ENCODE results near the gene USP48.
"Not testable (repeated sequence)": the region's sequence is repeated elsewhere in the genome, so short reads cannot be mapped to it uniquely, and the experiment has no call there.

USP48 gene

GRCh38 chr1:21775985-21776562 lies 6.9 kb downstream of the USP48 start:
- no peak for DNase-seq (ENCODE audit: low read depth, low spot score)
- H3K27ac ChIP-seq, result peak overlapping the region; percentile 10

DNA sequence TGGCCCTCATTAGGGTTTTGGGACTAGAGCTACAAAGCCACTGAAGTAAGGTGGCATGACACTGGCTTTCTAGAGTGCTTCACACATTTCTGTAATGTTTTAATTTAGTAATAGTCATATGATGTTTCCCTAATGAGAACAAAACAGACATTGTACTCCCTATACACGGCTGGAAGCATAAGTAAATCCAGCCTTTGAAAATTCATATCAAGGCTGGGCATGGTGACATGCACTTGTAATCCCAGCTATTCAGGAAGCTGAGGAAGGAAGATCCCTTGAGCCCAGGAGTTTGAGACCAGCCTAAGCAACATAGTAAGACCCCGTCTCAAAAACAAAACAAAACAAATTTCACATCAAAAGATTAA lies 7.4 kb downstream of the USP48 start:
- no peak for DNase-seq (ENCODE audit: low read depth, low spot score)
- peak overlapping the region; percentile 10 for H3K27ac ChIP-seq

GRCh38 chr1:21774835-21775549 lies 8.0 kb downstream of the USP48 start:
- peak overlapping the region; percentile 10 for H3K27ac ChIP-seq
- no peak for DNase-seq (ENCODE audit: low read depth, low spot score)

DNA sequence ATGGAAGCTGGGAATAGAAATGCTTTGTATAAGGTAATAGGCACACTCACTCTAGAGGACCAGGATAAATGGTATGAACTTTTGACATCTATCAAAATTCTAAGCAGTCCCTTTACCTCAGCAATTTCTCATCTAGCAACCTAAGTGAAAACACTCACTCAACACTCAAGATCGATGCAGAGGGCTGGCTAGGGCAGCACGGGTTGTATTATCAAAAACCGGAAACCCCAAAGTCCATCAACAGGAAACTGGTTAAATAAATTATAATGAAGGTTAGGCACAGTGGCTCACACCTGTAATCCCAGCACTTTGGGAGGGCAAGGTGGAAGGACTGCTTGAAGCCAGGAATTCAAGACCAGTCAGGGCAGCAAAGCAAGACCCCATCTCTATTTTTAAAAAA lies 9.4 kb downstream of the USP48 start:
- no peak for DNase-seq (ENCODE audit: low read depth, low spot score)
- H3K27ac ChIP-seq, result no peak overlapping the region

- not testable (repeated sequence) for H3K27ac ChIP-seq; DNase-seq (ENCODE audit: low read depth, low spot score)
Measured at GRCh38 chr1:21771672-21772071, 11.3 kb downstream of the USP48 start.

DNA sequence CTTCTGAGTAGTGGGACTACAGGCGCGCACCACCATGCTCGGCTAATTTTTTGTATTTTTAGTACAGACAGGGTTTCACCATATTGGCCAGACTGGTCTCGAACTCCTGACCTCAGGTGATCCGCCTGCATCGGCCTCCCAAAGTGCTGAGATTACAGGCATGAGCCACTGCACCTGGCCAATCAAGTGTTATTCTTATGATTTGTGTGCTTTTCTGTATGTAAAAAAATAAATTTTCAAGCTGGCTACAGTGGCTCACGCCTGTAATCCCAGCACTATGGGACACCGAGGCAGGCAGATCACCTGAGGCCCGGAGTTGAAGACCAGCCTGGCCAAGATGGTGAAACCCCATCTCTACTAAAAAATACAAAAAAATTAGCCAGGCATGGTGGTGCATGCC lies 12.3 kb downstream of the USP48 start:
- not testable (repeated sequence) for DNase-seq (ENCODE audit: low read depth, low spot score); H3K27ac ChIP-seq

- DNase-seq (ENCODE audit: low read depth, low spot score), result no peak
- no peak overlapping the region for H3K27ac ChIP-seq
Measured at GRCh38 chr1:21770201-21770600, 12.7 kb downstream of the USP48 start.

- not testable (repeated sequence) for H3K27ac ChIP-seq; DNase-seq (ENCODE audit: low read depth, low spot score)
Measured at GRCh38 chr1:21767106-21767505, 15.8 kb downstream of the USP48 start.

DNA sequence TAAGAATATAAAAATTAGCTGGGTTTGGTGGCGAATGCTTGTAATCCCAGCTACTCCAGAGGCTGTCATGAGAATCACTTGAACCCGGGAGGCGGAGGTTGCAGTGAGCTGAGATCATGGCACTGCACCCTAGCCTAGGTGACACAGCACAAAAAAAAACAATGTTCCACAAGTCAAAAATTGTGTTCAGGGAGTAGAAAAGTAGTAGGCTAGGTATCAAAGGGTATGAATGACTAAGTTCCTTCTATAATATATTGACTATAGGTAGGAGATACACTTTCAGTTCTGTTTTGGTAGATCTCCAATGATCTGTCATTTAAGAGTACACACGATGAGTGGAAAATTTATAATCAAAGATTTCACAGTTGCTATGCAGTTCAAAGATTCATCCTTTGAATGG lies 16.7 kb downstream of the USP48 start:
- no peak overlapping the region for H3K27ac ChIP-seq
- DNase-seq (ENCODE audit: low read depth, low spot score), result no peak

GRCh38 chr1:21764615-21765423 lies 18.1 kb downstream of the USP48 start:
- peak overlapping the region; percentile 54 for H3K27ac ChIP-seq
- peak; percentile 52 for DNase-seq (ENCODE audit: low read depth, low spot score)

DNA sequence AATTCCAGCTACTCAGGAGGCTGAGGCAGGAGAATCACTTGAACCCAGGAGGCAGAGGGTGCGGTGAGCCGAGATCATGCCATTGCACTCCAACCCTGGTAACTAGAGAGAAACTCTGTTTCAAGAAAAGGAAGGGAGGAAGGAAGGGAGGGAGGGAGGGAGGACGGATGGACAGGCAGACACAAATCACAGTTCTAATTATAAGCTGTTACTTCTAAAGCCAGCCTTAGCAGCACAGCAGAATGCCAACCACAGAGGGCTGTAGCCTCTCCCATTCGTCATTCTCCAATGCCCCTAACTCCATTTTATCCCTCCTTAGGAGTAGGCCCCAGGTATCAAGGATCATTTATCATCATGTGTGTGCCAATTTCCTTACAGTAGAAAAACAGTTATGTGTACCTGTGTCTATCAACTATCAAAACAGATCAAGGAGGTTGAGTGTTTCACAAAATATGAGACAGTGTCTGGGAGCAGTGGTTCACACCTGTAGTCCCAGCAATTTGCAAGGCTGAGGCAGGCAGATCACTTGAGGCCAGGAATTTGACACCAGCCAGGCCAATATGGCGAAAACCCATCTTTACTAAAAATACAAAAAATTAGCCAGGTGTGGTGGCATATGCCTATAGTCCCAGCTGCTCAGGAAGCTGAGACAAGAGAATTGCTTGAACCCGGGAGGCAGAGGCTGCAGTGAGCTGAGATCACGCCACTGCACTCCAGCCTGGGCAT lies 19.1 kb downstream of the USP48 start:
- no peak for DNase-seq (ENCODE audit: low read depth, low spot score)
- peak overlapping the region; percentile 54 for H3K27ac ChIP-seq

GRCh38 chr1:21763236-21763635 lies 19.7 kb downstream of the USP48 start:
- H3K27ac ChIP-seq, result no peak overlapping the region
- no peak for DNase-seq (ENCODE audit: low read depth, low spot score)

- DNase-seq (ENCODE audit: low read depth, low spot score), result no peak
- no peak overlapping the region for H3K27ac ChIP-seq
Measured at GRCh38 chr1:21762022-21762404, 20.9 kb downstream of the USP48 start.

DNA sequence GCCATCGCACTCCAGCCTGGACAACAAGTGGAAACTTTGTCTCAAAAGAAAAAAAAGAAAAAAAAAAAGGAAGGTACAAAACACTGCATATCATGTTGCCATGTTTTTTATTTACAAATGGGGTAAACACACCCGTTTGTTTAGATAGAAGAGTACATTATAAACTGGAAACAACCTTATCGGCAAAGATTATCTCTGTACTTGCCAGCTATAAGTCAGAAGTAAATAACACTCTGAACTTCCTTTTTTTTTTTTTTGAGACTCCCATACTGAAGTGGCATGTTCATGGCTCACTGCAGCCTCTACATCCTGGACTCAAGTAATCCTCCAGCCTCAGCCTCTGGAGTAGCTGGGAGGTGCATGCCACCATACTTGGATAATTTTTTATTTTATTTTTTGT lies 21.9 kb downstream of the USP48 start:
- no peak overlapping the region for H3K27ac ChIP-seq
- DNase-seq (ENCODE audit: low read depth, low spot score), result no peak

DNA sequence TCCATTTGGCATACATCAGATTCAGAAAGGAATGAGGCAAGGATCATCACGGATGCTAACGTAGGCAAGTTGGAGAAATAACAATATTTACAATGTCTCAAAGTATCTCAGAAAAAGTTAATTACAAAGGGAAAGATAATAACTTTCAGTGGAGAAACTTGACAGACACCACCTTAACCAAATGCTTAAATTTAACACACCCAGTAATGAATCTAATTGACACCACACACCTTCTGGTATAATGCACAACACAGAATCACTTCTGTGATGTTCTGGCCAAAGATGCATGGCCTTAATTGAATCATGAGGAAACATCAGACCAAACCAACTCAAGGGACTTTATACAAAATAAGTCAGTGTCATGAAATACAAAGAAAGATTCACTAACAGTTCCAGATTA lies 23.1 kb downstream of the USP48 start:
- no peak overlapping the region for H3K27ac ChIP-seq
- DNase-seq (ENCODE audit: low read depth, low spot score), result no peak

DNA sequence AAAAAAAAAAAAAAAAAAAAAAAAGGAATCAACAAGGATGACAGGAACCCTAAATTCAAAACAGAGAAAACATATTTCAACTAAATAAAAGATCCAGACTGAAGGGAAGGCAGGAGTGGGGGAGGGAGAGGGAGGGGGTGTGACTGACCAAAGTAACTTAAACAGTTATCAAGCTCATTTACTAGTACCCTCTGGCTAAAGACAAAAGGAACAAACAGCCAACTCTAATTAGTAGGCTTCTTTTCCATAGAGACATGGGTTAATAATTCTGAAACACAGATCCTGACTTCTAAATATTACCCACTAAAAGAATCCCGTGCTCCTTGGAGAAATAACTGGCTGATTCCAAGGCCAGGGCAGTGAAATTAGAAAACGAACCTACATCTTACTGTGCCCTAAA lies 23.8 kb downstream of the USP48 start:
- H3K27ac ChIP-seq, result no peak overlapping the region
- no peak for DNase-seq (ENCODE audit: low read depth, low spot score)

- no peak for DNase-seq (ENCODE audit: low read depth, low spot score)
- H3K27ac ChIP-seq, result no peak overlapping the region
Measured at GRCh38 chr1:21758614-21759013, 24.3 kb downstream of the USP48 start.

DNA sequence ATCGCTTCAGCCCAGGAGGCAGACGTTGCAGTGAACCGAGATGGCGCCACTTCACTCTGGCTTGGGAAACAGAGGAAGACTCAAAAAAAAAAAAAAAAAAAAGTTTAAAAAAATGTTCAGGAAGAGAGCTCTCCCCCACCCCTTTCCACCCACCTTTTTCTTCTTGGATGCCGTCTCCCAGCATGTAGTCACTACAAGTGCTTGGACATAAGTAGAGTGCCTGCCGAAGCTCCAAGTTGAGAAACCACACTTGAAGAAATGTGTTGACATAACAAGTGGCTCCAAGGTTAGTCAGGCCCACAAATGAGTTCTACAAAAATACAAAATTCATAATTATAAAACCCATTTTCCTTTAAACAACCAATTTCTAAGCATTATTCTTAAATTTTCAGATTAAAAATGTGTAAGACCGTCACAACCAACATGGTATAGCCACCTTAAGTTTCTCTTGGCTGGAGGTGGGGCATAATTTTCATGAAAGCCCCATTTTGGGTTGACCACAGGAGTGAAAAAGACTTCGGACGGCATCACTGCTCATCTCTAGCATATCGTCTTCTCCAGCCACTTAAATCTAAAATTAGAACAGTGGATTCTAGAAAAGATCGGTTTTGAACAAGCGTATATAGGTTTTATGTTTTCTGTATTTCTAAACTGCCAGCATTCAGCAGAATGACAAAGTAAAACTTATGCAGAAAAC lies 26.4 kb downstream of the USP48 start:
- no peak overlapping the region for H3K27ac ChIP-seq
- no peak for DNase-seq (ENCODE audit: low read depth, low spot score)

DNA sequence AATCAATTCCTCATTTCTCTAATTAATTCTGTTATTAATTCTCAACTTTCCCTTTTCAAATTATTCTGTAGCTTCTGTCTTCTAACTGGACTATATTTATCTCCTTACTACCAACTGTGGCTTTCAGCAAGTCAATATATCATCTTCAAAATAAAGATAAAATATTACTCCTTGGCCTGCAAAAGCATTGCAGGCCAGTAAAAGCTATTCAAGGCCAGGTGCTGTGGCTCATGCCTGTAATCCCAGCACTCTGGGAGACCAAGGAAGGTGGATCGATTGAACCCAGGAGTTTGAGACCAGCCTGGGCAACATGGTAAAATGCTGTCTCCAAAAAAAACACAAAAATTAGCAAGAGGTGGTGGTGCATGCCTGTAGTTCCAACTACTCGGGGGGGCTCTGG lies 27.9 kb downstream of the USP48 start:
- H3K27ac ChIP-seq, result no peak overlapping the region
- no peak for DNase-seq (ENCODE audit: low read depth, low spot score)

DNA sequence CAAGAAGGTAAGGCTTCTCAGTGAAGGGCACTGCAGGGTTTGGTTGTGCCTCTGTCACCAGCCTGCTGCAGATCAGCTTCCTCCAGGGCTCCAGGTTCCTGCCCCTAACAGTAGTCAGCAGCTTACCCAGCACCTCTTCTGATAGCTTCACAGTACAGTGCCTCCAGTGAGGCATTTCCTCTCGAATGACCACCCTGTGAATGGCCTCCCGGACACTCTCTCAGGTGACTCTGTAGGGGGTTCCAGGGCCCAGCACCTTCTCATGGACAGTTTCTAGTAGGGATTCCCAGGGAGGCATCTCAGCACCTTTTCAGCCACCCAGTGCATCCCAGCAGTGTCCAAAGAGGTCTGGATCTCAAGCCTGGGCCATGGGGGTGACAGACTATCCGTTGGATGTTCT lies 28.4 kb downstream of the USP48 start:
- H3K27ac ChIP-seq, result no peak overlapping the region
- DNase-seq (ENCODE audit: low read depth, low spot score), result no peak

Data from epithelial cell of prostate (primary cell).